ENCODE data around the gene COL4A1. TPM values are rescaled to one million over a fixed set of nuclear protein-coding genes. Genes with fewer than 3 reads are reported as not detected.
"Not testable (repeated sequence)": the region's sequence is repeated elsewhere in the genome, so short reads cannot be mapped to it uniquely, and the experiment has no call there.

Gene COL4A1
- total RNA-seq, 1 experiment from 2014 or later: 257 TPM

- DNase-seq (ENCODE audit: low read depth): peak; percentile 76
Observed at GRCh38 chr13:110323172-110323891, 16.4 kb upstream of the COL4A1 start.

DNA sequence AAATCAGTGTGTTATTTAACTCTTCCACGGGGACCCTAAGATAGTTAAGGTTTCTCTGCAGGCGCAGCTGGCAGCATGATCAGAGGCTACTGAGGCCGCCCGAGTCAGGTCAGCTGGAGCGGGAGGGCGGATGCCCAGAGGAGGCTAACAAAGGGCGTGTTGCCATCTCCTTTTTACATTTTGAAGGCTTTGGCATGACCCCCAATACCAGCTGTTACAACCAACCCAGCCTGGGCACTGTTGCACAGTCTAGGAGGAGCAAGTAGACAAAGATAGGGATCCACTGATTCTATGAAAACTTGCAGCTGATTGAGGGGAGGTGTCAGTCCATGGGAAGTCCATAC, 15.8 kb upstream of the COL4A1 start:
- no peak for DNase-seq (ENCODE audit: low read depth)

DNA sequence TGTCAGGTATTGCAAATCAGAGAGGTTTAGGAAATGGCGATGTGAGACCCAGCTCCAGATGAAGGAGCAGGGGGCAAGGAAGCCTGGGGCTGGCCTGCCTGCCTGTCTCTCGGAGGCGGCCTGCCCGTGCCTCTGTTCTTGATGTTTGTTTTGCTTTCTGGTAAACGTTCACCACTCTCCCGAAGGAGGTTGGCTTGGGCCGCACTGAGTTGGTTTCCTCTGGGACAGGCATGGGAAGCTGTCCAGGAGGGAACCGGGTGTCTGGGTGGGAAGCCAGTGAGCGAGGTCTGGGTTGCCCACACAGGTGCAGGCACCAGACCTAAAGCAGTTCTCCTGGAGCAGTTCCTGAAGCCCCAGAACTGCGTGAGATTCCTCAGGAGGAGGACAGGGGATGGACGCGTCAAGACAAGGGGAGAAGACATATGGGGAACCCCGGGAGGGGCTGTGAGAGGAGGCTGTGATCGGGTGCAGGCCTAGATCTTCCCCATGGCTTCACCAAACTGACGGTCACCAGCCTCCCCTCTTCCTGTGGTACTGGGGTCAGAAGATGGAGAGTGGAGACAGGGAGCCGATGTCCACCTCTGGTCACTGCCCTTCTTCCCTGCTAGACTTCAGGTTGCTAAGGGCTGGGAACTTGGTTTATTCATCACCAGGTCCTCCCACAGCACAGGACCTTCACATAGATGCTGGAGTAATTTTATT, 15.3 kb upstream of the COL4A1 start:
- DNase-seq (ENCODE audit: low read depth): no peak

GRCh38 chr13:110321573-110321972, 14.6 kb upstream of the COL4A1 start:
- DNase-seq (ENCODE audit: low read depth): not testable (repeated sequence)

DNA sequence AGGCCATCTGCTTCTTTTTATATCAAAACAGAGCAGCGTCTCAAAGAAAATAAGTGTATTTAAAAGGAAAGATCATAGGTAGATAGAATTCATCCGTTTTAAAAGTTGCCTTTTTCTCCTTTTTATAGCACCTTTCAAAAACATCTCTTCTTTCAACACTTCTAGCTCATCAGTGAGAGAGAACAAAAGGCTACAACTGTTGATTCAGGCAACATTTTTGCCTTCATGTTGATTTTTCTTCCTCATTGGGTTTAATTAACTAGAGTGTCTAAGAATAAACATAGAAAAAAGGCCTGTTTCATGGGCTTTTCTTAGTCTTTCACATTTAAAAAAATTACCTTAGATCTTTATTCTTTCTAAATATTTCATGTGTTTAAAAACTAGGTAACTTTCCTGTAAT, 13.7 kb upstream of the COL4A1 start:
- no peak for DNase-seq (ENCODE audit: low read depth)

GRCh38 chr13:110319774-110320509, 13.0 kb upstream of the COL4A1 start:
- DNase-seq (ENCODE audit: low read depth): peak; percentile 87

GRCh38 chr13:110319397-110319773, 12.4 kb upstream of the COL4A1 start:
- DNase-seq (ENCODE audit: low read depth): no peak

DNA sequence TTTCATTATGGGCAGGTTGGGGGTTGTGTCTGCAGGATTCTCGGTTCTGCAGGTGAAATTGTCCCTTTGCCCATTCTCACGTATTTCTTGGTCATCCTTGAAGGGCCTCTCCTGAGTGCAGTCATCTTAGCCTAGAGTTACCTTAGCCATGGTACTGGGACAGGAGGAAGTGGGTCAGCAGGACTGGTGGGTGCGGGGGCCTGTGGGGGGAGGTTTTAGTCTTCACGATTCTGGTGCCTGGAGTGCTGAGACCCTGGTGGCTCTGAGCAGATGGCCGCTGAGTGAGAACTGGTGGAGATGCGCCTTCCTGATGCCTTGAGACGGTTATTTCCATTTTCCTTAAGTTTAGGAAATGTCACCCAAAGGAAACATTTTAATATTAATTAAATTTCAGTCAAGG, 12.0 kb upstream of the COL4A1 start:
- no peak for DNase-seq (ENCODE audit: low read depth)

DNA sequence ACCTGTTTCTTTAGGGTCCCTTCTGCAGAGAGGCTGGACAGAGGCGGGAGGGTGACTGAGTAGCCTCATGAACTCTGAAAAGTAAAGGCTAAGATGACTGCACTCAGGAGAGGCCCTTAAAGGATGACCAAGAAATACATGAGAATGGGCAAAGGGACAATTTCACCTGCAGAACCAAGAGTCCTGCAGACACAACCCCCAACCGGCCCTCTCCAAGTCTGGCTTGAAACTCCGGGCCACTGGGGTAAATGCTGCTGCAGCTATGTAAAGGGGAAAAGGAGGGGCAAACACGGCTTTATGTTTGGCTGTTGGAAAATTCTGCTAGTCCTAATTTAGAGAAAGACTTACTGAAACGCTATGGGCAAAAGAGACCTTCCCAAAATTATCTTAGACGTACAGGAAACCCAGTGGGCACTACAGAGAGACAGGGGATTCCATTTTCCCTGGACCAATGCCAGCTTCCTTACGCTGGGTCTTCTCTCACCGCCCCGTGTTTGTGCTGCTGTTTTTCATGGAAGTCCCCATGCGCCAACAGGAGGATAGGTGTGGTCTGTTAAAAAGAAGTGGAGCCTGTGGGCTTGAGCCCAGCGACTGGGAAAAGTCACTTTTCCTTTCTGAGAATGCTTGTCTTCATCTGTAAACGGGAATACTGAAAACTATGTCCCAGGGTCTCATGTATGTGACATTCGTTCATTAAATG, 10.7 kb upstream of the COL4A1 start:
- DNase-seq (ENCODE audit: low read depth): no peak

- DNase-seq (ENCODE audit: low read depth): no peak
Observed at GRCh38 chr13:110317093-110317492, 10.1 kb upstream of the COL4A1 start.

GRCh38 chr13:110316196-110316595, 9.2 kb upstream of the COL4A1 start:
- DNase-seq (ENCODE audit: low read depth): no peak

GRCh38 chr13:110314516-110315245, 7.7 kb upstream of the COL4A1 start:
- DNase-seq (ENCODE audit: low read depth): no peak

- not testable (repeated sequence) for DNase-seq (ENCODE audit: low read depth)
Observed at GRCh38 chr13:110313733-110314132, 6.8 kb upstream of the COL4A1 start.

DNA sequence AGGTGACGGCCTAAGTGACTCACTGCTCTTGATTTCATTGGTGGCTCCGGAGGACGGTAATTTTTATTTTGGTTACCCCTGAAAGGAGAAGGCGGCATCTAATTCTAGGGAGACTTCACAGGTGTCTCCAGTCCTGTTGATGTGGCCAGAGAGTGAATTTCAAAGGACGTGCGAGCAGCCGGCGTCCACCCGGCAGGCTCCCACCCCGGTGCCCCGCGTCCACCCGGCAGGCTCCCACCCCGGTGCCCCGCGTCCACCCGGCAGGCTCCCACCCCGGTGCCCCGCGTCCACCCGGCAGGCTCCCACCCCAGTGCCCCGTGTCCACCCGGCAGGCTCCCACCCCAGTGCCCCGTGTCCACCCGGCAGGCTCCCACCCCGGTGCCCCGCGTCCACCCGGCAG, 6.3 kb upstream of the COL4A1 start:
- not testable (repeated sequence) for DNase-seq (ENCODE audit: low read depth)

DNA sequence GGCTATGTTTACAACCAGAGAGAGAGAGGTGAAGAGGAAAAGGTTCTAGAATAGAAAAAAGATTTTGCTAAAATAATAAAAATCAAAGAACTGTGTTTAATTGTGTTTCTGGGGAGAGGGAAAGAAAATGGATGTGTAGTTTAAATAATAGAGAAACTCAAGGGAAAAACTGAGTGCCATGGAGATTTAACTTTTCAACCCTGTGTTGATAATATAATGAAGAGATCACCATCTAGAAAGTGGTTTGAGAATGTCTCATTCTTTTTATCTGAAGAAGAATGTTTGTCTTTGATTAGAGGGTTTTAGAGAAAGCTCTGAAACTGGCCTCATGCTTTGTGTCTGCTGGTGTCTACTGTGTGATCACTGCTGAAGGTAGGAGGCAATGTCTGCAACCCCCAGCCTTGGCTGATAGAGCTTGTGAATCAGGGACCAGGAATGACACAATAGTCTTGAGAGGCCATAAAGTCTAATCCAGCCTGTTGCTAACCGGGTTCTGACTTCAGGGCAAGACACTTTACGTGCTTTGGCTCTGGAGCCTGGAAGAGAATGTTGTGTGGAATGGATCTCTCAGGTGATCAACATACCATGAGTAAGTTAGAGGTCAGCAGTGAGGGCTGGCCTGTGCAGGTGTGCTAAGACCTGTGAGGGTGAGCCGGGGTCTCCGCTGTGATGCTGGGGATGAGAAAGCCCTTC, 5.5 kb upstream of the COL4A1 start:
- DNase-seq (ENCODE audit: low read depth): peak; percentile 74

- no peak for DNase-seq (ENCODE audit: low read depth)
Observed at GRCh38 chr13:110311443-110312338, 4.7 kb upstream of the COL4A1 start.

- DNase-seq (ENCODE audit: low read depth): no peak
Observed at GRCh38 chr13:110310541-110311442, 3.8 kb upstream of the COL4A1 start.

- no peak for DNase-seq (ENCODE audit: low read depth)
Observed at GRCh38 chr13:110309661-110310524, 2.9 kb upstream of the COL4A1 start.

All from Daoy (cell line).